SW 1271 (cell line): Measurements from ENCODE around the gene CITED2.
A peak's percentile ranks its signal among the peaks of the same experiment; 100 is the strongest.

Experiments
- DNase-seq, 2 experiments: peaks; one replicate each; lab custom pipeline; 2025; lab: John Stamatoyannopoulos, UW

Gene CITED2

GRCh38 chr6:139381216-139381865, 6.9 kb upstream of the CITED2 start:
- no peak for DNase-seq

- DNase-seq: no peak
These were observed 6.2 kb upstream of the CITED2 start for GRCh38 chr6:139380611-139381010.

DNA sequence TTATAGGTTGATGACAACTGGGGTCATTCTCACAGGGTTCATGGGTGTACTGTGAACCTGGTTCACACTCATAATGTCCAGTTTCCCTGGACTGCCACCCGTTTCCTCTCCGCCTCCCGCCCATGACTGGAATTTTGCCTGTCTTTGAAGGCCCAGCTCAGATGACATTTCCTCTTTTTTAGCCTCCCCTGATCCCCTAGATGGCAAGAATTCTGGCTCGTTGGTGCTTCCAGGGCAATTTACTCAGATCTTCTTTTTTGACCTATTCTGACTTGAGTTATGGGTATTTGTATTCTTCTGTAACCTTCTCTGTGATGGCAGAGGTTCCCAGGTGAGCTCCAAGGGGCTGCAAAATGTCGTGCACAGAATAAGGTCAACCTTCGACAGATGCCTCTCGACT, 5.7 kb upstream of the CITED2 start:
- no peak for DNase-seq

DNA sequence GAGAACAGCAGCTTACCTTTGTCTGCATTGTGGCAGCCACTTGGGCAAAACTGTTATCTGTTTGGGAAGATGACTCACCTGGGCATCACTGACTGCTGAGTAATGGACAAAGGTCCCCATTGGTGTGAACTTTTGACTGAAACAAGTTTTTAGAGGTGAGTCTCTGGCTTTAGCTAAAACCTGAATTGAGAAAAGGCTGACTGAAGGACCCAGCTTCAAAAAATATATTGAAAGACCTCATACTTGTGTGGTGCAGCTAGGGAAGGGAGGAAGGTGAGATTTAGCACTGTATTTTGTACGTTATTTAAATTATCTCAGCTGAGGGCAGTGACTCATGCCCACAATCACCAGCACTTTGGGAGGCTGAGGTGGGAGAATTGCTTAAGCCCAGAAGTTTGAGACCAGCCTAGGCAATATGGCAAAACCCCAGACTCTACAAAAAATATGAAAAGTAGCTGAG, 4.5 kb upstream of the CITED2 start:
- DNase-seq: peak in 1 of 2 experiments; percentile 26

GRCh38 chr6:139378226-139378625, 3.8 kb upstream of the CITED2 start:
- no peak for DNase-seq

DNA sequence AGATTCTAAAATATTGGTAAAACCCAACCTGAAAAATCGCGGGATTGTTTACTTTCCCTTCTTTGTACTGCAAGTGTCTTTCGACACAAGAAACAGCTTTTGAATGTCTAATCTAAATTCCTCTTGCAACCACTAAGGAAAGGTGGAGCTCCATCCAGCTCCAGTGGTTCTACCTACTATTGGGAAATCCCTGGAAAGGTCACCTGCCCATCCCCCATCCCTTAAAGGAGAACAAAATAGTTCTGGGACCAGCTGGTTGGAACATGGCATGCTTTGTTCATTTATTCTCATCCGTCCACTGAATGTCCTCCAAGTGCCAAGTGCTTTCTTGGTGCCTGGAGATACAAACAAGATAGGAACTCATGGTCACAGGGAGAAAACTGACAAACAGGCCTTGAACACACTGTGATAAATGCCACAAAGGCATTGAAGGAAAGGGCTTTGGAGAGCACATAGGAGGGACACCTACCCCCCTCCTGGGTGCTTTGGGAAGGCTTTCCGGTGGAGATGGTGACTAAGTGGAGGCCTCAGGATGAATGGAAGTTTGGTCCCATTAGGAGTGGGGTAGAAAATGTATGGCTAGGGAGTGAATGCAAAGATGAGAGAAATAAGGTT, 2.3 kb upstream of the CITED2 start:
- peak in 1 of 2 experiments; percentile 52 for DNase-seq

DNA sequence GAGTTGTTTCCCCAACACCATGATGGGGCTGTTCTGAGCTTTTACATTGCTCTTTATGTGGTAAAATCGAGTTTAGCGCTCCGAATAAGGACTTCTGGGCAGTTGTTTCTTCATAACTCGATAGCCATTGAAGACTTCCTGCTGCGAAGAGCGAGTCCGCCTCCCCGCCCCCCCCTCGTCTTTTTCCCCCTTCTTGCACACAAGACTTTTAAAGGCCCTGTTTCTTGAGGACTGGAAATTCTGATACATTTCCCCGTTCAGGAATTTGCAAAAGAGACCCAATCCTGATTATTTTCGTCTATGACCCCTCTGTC, 1.5 kb upstream of the CITED2 start:
- peak in 1 of 2 experiments; percentile 57 for DNase-seq

- DNase-seq: peak; percentile 83 to 92
These were observed 973 bp upstream of the CITED2 start for GRCh38 chr6:139375226-139376016.

GRCh38 chr6:139373928-139374356, 506 bp downstream of the CITED2 start:
- peak; percentile 62 to 84 for DNase-seq

DNA sequence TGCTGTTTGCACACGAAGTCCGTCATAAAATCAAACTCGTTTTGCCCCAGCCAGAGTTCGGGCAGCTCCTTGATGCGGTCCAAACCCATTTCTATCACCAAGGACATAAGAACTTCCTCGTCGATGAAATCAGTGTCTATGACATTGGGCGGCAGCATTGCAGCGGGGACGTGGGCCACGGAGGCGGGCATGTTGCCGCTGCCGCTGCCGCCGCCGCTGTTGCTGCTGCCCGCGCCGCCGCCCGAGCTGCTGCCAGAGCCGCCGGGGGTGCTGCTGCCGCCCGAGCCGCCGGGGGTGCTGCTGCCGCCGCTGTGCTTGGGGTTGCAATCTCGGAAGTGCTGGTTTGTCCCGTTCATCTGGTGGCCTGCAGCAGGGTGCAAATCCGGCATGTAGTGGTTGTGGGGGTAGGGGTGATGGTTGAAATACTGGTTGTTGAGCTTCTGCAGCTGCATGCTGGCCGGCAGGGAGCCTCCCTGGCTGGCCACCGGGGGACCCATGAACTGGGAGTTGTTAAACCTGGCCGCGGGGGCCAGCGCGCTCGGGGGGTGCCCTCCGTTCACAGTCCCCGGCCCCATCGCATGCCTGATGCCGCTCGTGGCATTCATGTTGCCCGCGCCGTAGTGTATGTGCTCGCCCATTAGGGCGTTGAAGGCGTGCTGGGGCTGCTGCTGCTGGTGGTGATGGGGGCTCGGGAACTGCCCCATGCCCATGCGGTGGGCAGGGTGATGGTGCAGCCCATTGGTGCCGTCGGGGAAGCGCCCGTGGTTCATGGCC, 1.1 kb downstream of the CITED2 start:
- DNase-seq: peak in 1 of 2 experiments; percentile 54

- peak in 1 of 2 experiments; percentile 60 for DNase-seq
These were observed 1.9 kb downstream of the CITED2 start for GRCh38 chr6:139372326-139373153.

DNA sequence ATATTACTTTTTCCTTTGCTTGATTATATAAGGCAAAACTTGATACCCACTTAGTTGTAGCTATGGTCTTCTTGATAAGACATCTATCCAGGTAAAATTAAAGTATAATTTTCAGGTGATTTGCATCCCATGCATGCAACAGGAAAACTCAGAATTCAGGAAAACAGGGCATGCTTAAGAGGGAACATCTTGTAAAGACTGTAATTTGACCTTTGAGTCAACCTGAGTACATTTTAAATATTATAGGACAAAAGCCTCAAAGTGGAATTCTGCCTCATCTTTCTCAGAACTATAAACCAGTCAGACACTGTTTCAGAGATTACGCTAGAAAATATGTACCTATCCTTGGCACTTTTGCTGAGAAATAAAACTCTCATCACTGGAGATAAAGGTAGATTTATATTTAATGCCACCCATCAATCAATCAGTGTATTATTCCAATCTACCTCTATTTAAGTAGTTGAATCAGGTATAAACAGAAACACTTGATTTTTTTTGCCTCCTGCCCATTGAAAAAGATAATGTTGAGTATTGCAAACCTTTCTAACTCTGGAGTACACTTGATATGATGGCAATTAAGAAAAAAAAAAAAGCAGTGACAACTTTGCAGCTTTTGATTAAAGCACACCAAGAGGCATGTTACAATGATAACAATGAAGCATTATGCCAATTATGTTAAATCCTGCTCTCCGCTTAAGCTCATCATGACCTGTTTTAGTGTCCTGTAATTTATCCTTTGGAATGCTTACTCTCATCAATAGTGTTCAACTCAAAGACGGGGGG, 2.8 kb downstream of the CITED2 start:
- DNase-seq: no peak

- no peak for DNase-seq
These were observed 3.5 kb downstream of the CITED2 start for GRCh38 chr6:139370999-139371345.

- DNase-seq: peak in 1 of 2 experiments; percentile 51
These were observed 4.0 kb downstream of the CITED2 start for GRCh38 chr6:139370283-139370998.

- peak in 1 of 2 experiments; percentile 67 for DNase-seq
These were observed 4.7 kb downstream of the CITED2 start for GRCh38 chr6:139369568-139370282.

- DNase-seq: no peak
These were observed 5.4 kb downstream of the CITED2 start for GRCh38 chr6:139369068-139369467.

- no peak for DNase-seq
These were observed 5.8 kb downstream of the CITED2 start for GRCh38 chr6:139368661-139369060.

DNA sequence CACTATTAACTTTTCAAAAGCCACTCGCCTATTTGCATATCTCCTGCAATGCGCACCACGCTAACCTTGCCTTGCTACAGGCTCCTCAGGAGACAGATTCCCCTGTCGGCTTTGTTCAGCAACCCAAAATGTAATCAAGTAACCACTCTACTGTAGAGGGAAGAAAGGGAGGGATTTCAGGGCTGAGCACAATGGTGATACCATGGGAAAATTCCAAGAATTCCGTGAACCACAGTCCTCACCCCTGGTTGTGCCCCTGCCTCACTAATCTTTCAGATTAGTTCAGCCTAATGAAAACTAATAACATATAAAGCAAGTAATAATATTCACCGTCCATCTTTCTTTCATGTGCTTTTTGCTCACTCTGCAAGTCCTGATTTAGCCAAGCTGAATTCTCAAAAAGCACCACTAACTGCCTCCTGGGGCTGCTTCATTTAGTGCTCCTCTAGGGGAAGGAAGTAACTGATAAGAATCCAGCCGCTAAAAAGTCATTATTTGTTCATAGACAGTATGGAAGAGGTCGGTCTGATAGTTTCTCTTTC, 6.6 kb downstream of the CITED2 start:
- DNase-seq: no peak

GRCh38 chr6:139364982-139365379, 9.5 kb downstream of the CITED2 start:
- DNase-seq: no peak
